ENCODE results near the gene PRKCH. TPM values are rescaled to one million over a fixed set of nuclear protein-coding genes. Genes with fewer than 3 reads are reported as not detected.
A peak's percentile ranks its signal among the peaks of the same experiment; 100 is the strongest.

The PRKCH gene
- total RNA-seq, 1 donor from 2014 or later: 43.0 TPM

GRCh38 chr14:61474701-61475100 is 153.3 kb downstream of the PRKCH start:
- H3K4me1 ChIP-seq: peaks cover 76% of the 10 kb centered on the region
- no peak overlapping the region for H3K4me3 ChIP-seq
- H3K27me3 ChIP-seq: no peaks in the 10 kb centered on the region
- TF ChIP-seq POLR2AphosphoS5 (IDR thresholded peaks at IDR 0.05; ENCODE audit: insufficient read depth in 1 of 2, low read depth in 1 of 2) (no peak), CTCF (IDR thresholded peaks at IDR 0.05) (no peak), POLR2A (IDR thresholded peaks at IDR 0.05) (no peak)
- H3K27ac ChIP-seq: peak overlapping the region; percentile 88
- peak; percentile 1 to 67 for DNase-seq (ENCODE audit: extremely low spot score in 2 of 2)
- no peaks in the 10 kb centered on the region for H3K9me3 ChIP-seq
- intact Hi-C loops (cut with DNase I): no loop called here
- no peaks in the 10 kb centered on the region for H3K36me3 ChIP-seq

- no peaks in the 10 kb centered on the region for H3K36me3 ChIP-seq
- intact Hi-C loops (cut with DNase I): no loop called here
- H3K27ac ChIP-seq: peak overlapping the region; percentile 88
- TF ChIP-seq POLR2A (IDR thresholded peaks at IDR 0.05) (no peak), POLR2AphosphoS5 (IDR thresholded peaks at IDR 0.05; ENCODE audit: insufficient read depth in 1 of 2, low read depth in 1 of 2) (peak in 1 of 2 donors; percentile 62), CTCF (IDR thresholded peaks at IDR 0.05) (peak; percentile 27 to 51 (median 49))
- H3K27me3 ChIP-seq: no peaks in the 10 kb centered on the region
- DNase-seq (ENCODE audit: extremely low spot score in 2 of 2): no peak
- no peaks in the 10 kb centered on the region for H3K9me3 ChIP-seq
- H3K4me1 ChIP-seq: peaks cover 70% of the 10 kb centered on the region
- no peak overlapping the region for H3K4me3 ChIP-seq
Measured at GRCh38 chr14:61475316-61475715, 153.9 kb downstream of the PRKCH start.

- no peaks in the 10 kb centered on the region for H3K36me3 ChIP-seq
- intact Hi-C loops (cut with DNase I): no loop called here
- no peak overlapping the region for H3K4me3 ChIP-seq
- no peaks in the 10 kb centered on the region for H3K9me3 ChIP-seq
- peak in 1 of 2 donors; percentile 85 for DNase-seq (ENCODE audit: extremely low spot score in 2 of 2)
- TF ChIP-seq CTCF (IDR thresholded peaks at IDR 0.05) (no peak), POLR2AphosphoS5 (IDR thresholded peaks at IDR 0.05; ENCODE audit: insufficient read depth in 1 of 2, low read depth in 1 of 2) (no peak), POLR2A (IDR thresholded peaks at IDR 0.05) (no peak)
- H3K4me1 ChIP-seq: peaks cover 66% of the 10 kb centered on the region
- no peaks in the 10 kb centered on the region for H3K27me3 ChIP-seq
- peak overlapping the region; percentile 88 for H3K27ac ChIP-seq
Measured at GRCh38 chr14:61476105-61476753, 154.8 kb downstream of the PRKCH start.

- peaks cover 63% of the 10 kb centered on the region for H3K4me1 ChIP-seq
- H3K9me3 ChIP-seq: no peaks in the 10 kb centered on the region
- intact Hi-C loops (cut with DNase I): no loop called here
- no peaks in the 10 kb centered on the region for H3K36me3 ChIP-seq
- peak overlapping the region; percentile 88 for H3K27ac ChIP-seq
- H3K27me3 ChIP-seq: no peaks in the 10 kb centered on the region
- DNase-seq (ENCODE audit: extremely low spot score in 2 of 2): peak in 1 of 2 donors; percentile 95
- no peak overlapping the region for H3K4me3 ChIP-seq
- peak in 1 of 3 experiments; percentile 3 for TF ChIP-seq CTCF (IDR thresholded peaks at IDR 0.05)
- peak; percentile 48 to 96 for TF ChIP-seq POLR2AphosphoS5 (IDR thresholded peaks at IDR 0.05; ENCODE audit: insufficient read depth in 1 of 2, low read depth in 1 of 2)
- TF ChIP-seq POLR2A (IDR thresholded peaks at IDR 0.05): peak in 1 of 2 donors; percentile 26
Measured at GRCh38 chr14:61476754-61477410, 155.5 kb downstream of the PRKCH start.
